Activated T-cell treated with anti-CD3 and anti-CD28 coated beads, Interleukin-2, amount 50 U/mL, for 24 hours (primary cell): Measurements from ENCODE around the gene NCS1.

Experiments used
- DNase-seq: peaks from one replicate; pipeline ENCODE4 v3.0.0-alpha.2; 2020
- H3K27ac Mint-ChIP-seq: 2 replicates; pipeline ENCODE4 v1.8.0; 2020; ENCODE audit warnings: mild to moderate bottlenecking, mixed read lengths
- H3K27me3 Mint-ChIP-seq: 2 replicates; pipeline ENCODE4 v1.8.0; 2020; ENCODE audit warnings: mixed read lengths
- H3K36me3 Mint-ChIP-seq: 2 replicates; pipeline ENCODE4 v1.8.0; 2020; ENCODE audit warnings: low read depth, mixed read lengths
- H3K4me1 Mint-ChIP-seq: 2 replicates; pipeline ENCODE4 v1.8.0; 2020; ENCODE audit warnings: low read depth, mixed read lengths
- H3K4me3 Mint-ChIP-seq: 2 replicates; pipeline ENCODE4 v1.8.0; 2020; ENCODE audit warnings: mild to moderate bottlenecking, moderate library complexity, mixed read lengths
- H3K9me3 Mint-ChIP-seq: 2 replicates; pipeline ENCODE4 v1.8.0; 2020; ENCODE audit warnings: mixed read lengths

NCS1 gene

GRCh38 chr9:130215341-130216119 lies 43.3 kb downstream of the NCS1 start:
- Mint-ChIP-seq H3K4me1 (no peaks in the 10 kb centered on the region), H3K27ac (no peak overlapping the region)

DNA sequence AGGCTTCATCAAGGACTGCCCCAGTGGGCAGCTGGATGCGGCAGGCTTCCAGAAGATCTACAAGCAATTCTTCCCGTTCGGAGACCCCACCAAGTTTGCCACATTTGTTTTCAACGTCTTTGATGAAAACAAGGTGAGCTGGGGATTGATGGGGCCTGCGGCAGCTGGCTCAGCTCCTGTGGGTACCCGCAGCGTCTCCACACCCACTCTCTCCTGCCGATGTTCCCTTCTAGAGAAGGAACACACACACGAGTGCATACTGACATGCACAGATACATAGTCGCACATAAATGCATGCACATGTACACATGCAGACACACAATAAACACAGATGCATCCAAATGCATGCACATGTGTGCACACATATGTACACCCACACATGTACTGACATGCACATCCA lies 45.6 kb downstream of the NCS1 start:
- Mint-ChIP-seq H3K9me3 (no peaks in the 10 kb centered on the region), H3K27ac (no peak overlapping the region), H3K36me3 (peaks cover 7% of the 10 kb centered on the region)

More at GRCh38 chr9:130215341-130216119, 43.3 kb downstream of the NCS1 start:
- H3K36me3 Mint-ChIP-seq: peaks cover 7% of the 10 kb centered on the region
- H3K27me3 Mint-ChIP-seq: no peaks in the 10 kb centered on the region
- no peak for DNase-seq
- H3K4me3 Mint-ChIP-seq: no peak overlapping the region
- H3K9me3 Mint-ChIP-seq: no peaks in the 10 kb centered on the region

GRCh38 chr9:130219661-130220096 lies 47.5 kb downstream of the NCS1 start:
- no peak for DNase-seq
- Mint-ChIP-seq H3K9me3 (no peaks in the 10 kb centered on the region), H3K4me1 (no peaks in the 10 kb centered on the region), H3K36me3 (peaks cover 7% of the 10 kb centered on the region), H3K27me3 (no peaks in the 10 kb centered on the region), H3K4me3 (no peak overlapping the region), H3K27ac (no peak overlapping the region)

More for the DNA sequence above, 45.6 kb downstream of the NCS1 start:
- H3K4me3 Mint-ChIP-seq: no peak overlapping the region
- no peaks in the 10 kb centered on the region for H3K4me1 Mint-ChIP-seq
- no peaks in the 10 kb centered on the region for H3K27me3 Mint-ChIP-seq
- no peak for DNase-seq

DNA sequence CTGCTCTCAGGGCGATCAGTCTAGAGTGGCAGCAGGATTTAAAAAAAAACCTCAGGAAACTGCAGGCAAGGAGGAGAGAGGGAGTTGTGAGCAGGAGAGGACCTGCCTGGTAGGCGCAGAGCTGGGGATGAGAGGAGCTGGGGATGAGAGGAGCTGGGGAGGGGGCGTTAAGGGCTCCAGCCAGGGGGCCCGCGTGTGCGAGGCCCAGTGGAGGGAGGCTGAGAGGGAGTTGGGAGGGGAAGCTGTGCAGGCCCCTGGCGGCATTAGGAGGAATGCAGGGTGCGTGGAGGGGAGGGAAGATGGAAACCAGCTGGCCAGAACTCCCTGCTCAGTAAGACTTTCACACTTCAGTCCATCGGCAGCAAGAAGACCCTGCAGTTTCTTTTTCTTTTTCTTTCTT lies 48.1 kb downstream of the NCS1 start:
- Mint-ChIP-seq H3K9me3 (no peaks in the 10 kb centered on the region), H3K4me3 (no peak overlapping the region), H3K27ac (no peak overlapping the region), H3K27me3 (no peaks in the 10 kb centered on the region), H3K4me1 (no peaks in the 10 kb centered on the region), H3K36me3 (peaks cover 10% of the 10 kb centered on the region)
- no peak for DNase-seq

GRCh38 chr9:130222833-130223232 lies 50.6 kb downstream of the NCS1 start:
- Mint-ChIP-seq H3K9me3 (peaks cover 5% of the 10 kb centered on the region), H3K4me3 (no peak overlapping the region), H3K27ac (no peak overlapping the region), H3K36me3 (peaks cover 32% of the 10 kb centered on the region), H3K27me3 (no peaks in the 10 kb centered on the region), H3K4me1 (no peaks in the 10 kb centered on the region)
- DNase-seq: no peak

DNA sequence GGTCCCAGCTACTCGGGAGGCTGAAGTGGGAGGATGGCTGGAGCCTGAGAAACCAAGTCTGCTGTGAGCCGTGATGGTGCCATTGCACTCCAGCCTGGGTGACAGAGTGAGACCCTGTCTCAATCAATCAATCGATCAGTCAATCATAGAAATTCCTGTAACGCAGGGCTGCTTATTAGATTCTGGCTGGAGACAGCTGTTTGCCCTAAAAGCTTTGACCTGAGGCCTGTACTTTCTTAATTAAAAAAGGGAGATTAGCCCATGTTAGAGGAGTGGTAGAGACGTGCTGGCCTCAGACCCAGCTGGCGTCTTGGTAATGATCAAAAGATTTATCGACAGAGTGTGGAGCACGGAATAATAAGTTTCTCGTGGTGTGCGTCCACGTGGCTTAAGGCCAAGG lies 52.9 kb downstream of the NCS1 start:
- H3K4me3 Mint-ChIP-seq: no peak overlapping the region
- DNase-seq: no peak
- H3K36me3 Mint-ChIP-seq: peaks cover 37% of the 10 kb centered on the region
- no peaks in the 10 kb centered on the region for H3K27me3 Mint-ChIP-seq
- peaks cover 5% of the 10 kb centered on the region for H3K9me3 Mint-ChIP-seq
- no peak overlapping the region for H3K27ac Mint-ChIP-seq
- no peaks in the 10 kb centered on the region for H3K4me1 Mint-ChIP-seq

DNA sequence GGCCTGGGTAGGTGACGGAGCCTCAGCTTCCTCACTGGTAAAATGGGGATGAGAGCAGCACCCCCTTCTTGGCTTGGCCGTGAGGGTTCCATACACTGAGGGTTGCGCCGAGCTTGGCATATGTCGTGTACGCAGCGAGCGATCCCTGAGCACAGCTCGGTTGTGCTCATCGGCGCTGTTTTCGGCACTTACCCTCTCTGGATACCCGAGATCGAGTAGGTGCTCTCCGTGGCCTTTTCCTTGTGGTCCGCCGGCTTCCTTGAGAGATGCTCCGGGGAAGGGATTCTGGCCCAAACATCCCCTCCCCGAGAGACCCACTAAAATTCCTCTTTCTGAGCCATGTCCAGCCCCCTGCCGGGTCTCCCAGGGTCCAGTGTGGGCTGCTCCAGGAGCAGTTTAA lies 53.4 kb downstream of the NCS1 start:
- Mint-ChIP-seq H3K4me1 (no peaks in the 10 kb centered on the region), H3K9me3 (peaks cover 5% of the 10 kb centered on the region), H3K36me3 (peaks cover 38% of the 10 kb centered on the region), H3K27ac (no peak overlapping the region), H3K4me3 (no peak overlapping the region), H3K27me3 (no peaks in the 10 kb centered on the region)
- no peak for DNase-seq

GRCh38 chr9:130226112-130226511 lies 53.9 kb downstream of the NCS1 start:
- Mint-ChIP-seq H3K36me3 (peaks cover 41% of the 10 kb centered on the region), H3K27ac (no peak overlapping the region)
- DNase-seq: no peak

DNA sequence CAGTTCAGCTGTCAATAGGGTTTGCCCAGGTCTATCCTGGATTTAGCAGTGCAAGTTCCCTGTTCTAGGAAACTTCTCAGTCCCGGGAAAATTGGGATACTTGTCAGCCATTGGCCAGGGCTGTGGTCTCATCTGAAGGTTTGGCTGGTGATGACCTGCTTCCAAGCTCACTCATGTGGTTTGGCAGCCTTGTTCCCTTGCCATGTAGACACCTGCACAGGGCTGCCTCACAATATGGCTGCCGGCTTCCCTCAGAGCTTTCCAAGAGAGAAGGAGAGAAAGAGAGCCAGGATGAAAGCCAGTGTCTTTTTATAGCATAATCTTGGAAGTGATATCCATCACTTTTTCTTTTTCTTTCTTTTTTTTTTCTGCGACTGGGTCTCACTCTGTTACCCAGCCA lies 55.6 kb downstream of the NCS1 start:
- no peak for DNase-seq
- H3K27ac Mint-ChIP-seq: no peak overlapping the region
- H3K27me3 Mint-ChIP-seq: no peaks in the 10 kb centered on the region

More at GRCh38 chr9:130226112-130226511, 53.9 kb downstream of the NCS1 start:
- no peak overlapping the region for H3K4me3 Mint-ChIP-seq
- H3K9me3 Mint-ChIP-seq: peaks cover 5% of the 10 kb centered on the region
- no peaks in the 10 kb centered on the region for H3K27me3 Mint-ChIP-seq
- H3K4me1 Mint-ChIP-seq: no peaks in the 10 kb centered on the region

GRCh38 chr9:130229759-130230158 lies 57.6 kb downstream of the NCS1 start:
- H3K4me1 Mint-ChIP-seq: no peaks in the 10 kb centered on the region
- DNase-seq: no peak
- H3K27me3 Mint-ChIP-seq: no peaks in the 10 kb centered on the region
- H3K9me3 Mint-ChIP-seq: peaks cover 5% of the 10 kb centered on the region
- no peak overlapping the region for H3K27ac Mint-ChIP-seq
- no peak overlapping the region for H3K4me3 Mint-ChIP-seq
- H3K36me3 Mint-ChIP-seq: peaks cover 61% of the 10 kb centered on the region

More for the DNA sequence above, 55.6 kb downstream of the NCS1 start:
- H3K4me1 Mint-ChIP-seq: no peaks in the 10 kb centered on the region
- H3K36me3 Mint-ChIP-seq: peaks cover 49% of the 10 kb centered on the region
- no peak overlapping the region for H3K4me3 Mint-ChIP-seq
- peaks cover 5% of the 10 kb centered on the region for H3K9me3 Mint-ChIP-seq

DNA sequence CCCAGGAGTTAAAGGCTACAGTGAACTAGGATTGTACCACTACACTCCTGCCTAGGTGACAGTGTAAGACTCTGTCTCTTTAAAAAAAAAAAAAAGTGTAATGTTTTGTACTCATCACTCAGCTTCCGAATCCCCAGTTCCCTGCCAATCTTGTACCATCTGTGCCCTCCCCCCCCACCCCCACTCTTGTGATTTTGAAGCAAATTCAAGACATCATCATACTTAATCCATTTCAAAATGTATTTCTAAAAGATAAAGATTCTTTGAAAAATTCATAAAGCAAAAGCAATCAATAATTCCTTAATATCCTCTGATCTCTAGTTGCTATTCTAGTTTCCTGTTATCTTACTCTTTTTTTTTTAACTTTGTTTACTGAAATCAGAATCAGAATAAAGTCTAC lies 58.4 kb downstream of the NCS1 start:
- H3K27me3 Mint-ChIP-seq: no peaks in the 10 kb centered on the region
- H3K4me3 Mint-ChIP-seq: no peak overlapping the region
- no peak overlapping the region for H3K27ac Mint-ChIP-seq
- no peak for DNase-seq
- peaks cover 55% of the 10 kb centered on the region for H3K36me3 Mint-ChIP-seq
- no peaks in the 10 kb centered on the region for H3K4me1 Mint-ChIP-seq
- peaks cover 5% of the 10 kb centered on the region for H3K9me3 Mint-ChIP-seq

GRCh38 chr9:130232899-130233586 lies 60.8 kb downstream of the NCS1 start:
- Mint-ChIP-seq H3K27me3 (no peaks in the 10 kb centered on the region), H3K36me3 (peaks cover 34% of the 10 kb centered on the region), H3K27ac (no peak overlapping the region), H3K4me1 (peaks cover 8% of the 10 kb centered on the region), H3K4me3 (no peak overlapping the region), H3K9me3 (no peaks in the 10 kb centered on the region)
- DNase-seq: no peak

GRCh38 chr9:130233587-130233945 lies 61.4 kb downstream of the NCS1 start:
- Mint-ChIP-seq H3K27me3 (no peaks in the 10 kb centered on the region), H3K27ac (no peak overlapping the region), H3K4me3 (no peak overlapping the region), H3K9me3 (no peaks in the 10 kb centered on the region), H3K4me1 (peaks cover 11% of the 10 kb centered on the region), H3K36me3 (peaks cover 32% of the 10 kb centered on the region)
- no peak for DNase-seq

DNA sequence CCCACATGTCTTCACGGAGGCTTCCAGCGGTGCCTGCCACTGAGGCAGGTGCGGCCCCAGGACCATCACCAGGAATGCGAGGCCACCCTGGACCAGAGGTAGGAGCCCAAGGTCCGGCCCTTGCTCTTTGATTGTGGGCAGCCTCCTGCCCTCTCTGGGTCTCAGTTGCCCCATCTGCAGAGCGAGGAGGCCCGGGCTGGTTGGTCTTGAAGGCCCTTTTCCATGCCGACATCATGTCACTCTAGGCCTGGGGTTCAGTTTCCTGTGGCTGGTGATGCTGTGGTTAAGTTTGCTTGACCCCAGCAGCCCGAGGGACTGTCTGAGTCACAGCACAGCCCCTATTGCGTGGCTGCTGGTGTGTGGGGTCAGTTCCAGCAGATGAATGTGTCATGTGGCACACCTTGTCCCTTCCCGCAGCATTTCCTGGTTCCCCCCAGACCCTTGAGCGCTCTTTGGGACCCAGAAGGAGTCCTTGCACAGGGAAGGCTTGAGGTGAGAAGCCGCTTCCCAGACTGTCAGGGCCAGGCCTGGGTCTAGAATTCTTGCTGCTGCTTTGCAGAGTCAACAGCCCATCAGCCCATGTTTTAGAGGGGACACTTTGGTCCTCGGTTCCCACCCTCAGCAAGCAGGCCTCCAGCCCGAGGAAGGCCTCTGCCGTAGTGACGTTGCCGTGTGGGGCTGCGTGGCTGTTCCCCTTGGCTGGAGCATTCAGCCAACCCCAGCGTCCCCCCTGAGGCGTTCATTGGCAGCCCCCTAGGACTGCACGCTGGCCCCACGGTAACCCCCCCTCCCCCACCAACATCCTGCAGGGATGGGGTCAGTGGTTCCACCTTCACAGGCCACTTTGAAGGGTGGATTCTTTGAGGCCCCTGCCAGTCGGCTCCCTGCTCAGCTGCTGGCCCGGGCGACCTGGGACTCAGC lies 62.4 kb downstream of the NCS1 start:
- DNase-seq: no peak
- Mint-ChIP-seq H3K4me1 (peaks cover 20% of the 10 kb centered on the region), H3K36me3 (peaks cover 29% of the 10 kb centered on the region), H3K9me3 (no peaks in the 10 kb centered on the region), H3K4me3 (no peak overlapping the region), H3K27me3 (no peaks in the 10 kb centered on the region), H3K27ac (no peak overlapping the region)
